Activated T-cell treated with anti-CD3 and anti-CD28 coated beads for 1 hour (primary cell): ENCODE measurements around the gene NDUFV2.
A peak's percentile ranks its signal among the peaks of the same experiment; 100 is the strongest.

ENCODE experiments used
- DNase-seq: peaks from one replicate; pipeline ENCODE4 v3.0.0-alpha.2; 2020; ENCODE audit warnings: low read depth

Gene NDUFV2

DNA sequence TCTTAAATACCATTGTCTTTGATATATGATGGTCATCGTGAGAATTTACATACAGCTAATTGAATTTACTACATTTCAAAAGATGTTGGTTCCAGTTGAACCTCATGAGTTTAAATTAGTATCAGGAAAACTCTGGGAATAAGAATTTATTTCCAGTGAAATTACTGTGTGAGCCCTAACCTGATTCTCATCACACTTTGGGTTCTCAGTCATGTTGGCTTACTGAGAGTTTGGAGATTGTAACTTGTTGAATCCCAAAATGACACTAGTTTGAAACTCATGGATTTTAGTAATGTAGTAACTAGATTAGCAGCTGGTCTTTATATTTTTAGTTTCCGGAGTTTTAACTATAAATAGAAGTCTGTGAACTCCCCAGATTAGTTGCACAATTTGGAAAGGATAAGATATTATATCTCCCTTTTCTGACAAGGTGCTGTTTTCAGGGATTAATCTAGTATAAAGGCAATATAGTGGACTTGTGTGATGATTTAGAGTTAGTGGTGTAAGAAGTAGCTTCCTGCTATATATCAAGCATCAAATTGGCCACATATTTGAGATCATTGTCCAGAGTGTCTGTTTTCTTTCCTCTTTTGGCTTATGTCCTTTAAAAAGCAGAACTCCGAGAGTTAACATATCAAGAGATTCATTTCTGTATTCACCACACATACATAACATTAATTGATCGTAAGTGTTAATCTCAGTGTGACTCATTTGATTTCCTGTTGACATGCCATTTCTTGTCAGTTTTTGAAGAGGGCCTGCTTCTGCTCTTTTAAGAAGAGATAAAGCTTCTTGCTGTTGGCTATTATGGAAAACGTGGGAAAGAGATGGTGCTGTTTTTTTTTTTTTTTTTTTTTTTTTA is 15.7 kb downstream of the NDUFV2 start:
- DNase-seq, result no peak

DNA sequence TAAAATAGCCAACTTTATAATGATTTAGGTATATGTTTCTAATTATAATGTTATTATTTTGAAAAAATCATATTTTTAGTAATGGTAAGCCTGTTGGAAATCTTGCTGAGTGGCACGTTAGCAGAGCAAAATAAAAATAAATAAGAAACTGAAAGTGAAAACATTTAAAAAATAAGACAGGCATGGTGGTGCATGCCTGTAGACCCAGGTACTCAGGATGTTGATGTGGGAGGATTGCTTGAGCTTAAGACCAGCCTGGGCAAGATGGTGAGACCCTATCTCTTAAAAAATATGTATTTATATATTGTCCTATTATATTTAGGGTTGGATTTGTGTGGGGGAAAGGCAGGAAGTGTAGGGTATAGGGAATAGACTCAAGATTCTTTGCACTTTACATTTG is 18.3 kb downstream of the NDUFV2 start:
- no peak for DNase-seq

DNA sequence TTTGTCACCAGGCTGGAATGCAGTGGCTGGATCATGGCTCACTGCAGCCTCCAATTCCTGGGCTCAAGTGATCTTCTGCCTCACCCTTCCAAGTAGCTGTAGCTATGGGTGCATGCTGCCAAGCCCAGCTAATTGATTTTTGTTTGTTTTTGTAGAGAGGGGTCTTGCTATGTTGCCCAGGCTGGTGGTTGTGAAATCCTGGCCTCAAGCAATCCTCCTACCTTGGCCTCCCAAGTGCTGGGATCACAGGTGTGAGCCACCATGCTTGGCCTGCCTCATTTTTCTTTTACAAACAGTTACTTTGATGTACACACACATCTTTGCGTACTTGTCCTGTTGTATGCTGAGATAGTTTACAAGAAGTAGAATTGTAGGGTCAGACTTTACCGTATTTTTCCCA is 21.0 kb downstream of the NDUFV2 start:
- DNase-seq, result no peak

DNA sequence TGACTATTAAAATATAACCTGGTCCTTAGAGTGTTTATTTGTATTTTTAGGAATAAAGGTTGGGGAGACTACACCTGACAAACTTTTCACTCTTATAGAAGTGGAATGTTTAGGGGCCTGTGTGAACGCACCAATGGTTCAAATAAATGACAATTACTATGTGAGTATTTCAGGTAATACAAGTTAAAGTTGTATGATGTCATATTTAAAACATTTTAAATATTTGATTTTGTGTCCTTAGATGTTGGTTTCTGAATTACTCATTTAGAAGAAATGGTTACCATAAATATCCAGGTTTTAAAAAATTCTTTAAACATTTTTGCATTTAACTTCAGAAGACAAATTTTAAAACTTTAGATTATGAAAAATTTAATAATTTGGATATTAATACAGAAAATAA is 22.3 kb downstream of the NDUFV2 start:
- DNase-seq, result no peak

DNA sequence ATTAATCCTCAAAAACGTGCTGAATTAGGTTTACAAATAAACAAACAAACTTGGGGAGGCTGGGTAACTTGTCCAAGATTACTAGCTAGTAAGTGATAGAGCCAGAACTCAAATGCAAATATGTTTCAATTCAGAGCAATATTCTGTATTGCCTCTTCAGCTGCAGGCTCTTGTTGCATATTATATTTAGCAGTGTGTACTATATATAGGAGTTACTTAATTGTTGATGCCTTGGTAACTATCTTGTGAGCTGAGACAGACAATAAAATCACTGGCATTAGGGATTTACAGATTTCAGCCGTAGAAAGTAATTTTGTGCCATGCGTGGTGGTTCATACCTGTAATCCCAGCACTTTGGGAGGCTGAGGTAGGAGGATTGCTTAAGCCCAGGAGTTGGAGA is 23.8 kb downstream of the NDUFV2 start:
- no peak for DNase-seq

DNA sequence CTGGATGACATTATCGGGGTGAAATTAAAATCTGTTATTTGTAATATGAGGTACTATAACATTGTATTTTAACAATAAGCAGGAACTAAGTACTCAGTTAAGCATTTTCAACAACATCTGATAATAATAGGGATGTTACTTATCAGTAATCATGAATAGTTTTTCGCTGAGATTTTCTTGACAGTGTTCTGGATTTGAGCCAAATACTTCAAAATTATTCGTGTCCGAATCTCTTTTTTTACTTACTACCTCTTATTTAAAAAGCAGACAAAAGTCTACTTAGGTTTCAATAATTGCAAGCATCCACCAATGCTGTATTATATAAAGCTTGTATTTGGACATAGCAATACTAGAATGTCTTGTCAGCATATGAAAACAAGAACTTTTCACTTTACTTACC is 27.7 kb downstream of the NDUFV2 start:
- no peak for DNase-seq

DNA sequence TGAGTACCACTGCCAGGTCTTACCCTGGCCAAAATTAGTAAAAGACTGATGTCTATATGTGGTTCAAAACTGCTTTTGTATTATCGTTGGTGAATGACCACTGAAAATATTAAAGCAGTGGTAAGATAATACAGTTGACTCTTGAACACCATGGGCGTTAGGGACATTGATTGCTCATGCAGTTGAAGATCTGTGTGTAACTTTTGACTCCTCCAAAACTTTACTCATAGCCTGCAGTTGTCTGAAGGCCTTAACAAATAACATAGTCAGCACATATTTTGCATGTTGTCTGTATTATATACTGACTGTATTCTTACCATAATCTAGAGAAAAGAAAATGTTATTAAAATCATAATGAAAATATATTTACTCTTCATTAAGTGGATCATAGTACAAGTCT is 28.3 kb downstream of the NDUFV2 start:
- no peak for DNase-seq

DNA sequence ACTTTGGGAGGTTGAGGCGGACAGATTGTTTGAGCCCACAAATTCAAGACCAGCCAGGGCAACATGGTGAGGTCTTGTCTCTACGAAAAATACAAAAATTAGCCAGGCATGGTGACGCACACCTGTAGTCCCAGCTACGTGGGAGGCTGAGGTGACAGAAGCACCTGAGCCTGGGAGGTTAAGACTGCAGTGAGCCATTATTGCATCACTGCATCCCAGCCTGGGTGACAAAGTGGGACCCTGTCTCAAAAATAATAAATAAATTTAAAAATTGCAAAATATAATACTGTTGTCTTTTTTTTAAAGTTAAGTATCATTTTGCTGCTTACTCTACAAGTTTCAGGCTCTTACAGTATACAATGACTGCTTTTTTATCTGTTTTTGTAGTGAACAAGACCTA is 30.1 kb downstream of the NDUFV2 start:
- no peak for DNase-seq

DNA sequence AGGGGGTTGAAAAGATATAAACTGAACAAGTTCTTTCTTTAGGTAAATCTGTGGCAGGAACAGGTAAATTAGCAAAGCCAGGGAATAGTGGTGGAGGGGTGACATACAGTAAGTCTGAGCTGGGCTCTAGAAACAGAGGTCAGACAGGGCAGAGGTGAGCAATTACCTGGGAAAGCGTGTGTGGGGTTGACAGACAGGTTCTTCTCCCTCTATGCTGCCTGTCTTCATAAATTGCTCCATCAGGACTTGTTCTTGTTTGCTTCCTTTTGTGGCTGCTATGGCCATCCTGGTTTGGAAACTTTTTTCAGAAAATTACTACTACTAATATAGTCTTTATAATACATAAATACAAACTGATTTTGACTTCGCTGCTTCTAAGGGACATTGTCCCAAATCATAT is 30.7 kb downstream of the NDUFV2 start:
- DNase-seq, result no peak

DNA sequence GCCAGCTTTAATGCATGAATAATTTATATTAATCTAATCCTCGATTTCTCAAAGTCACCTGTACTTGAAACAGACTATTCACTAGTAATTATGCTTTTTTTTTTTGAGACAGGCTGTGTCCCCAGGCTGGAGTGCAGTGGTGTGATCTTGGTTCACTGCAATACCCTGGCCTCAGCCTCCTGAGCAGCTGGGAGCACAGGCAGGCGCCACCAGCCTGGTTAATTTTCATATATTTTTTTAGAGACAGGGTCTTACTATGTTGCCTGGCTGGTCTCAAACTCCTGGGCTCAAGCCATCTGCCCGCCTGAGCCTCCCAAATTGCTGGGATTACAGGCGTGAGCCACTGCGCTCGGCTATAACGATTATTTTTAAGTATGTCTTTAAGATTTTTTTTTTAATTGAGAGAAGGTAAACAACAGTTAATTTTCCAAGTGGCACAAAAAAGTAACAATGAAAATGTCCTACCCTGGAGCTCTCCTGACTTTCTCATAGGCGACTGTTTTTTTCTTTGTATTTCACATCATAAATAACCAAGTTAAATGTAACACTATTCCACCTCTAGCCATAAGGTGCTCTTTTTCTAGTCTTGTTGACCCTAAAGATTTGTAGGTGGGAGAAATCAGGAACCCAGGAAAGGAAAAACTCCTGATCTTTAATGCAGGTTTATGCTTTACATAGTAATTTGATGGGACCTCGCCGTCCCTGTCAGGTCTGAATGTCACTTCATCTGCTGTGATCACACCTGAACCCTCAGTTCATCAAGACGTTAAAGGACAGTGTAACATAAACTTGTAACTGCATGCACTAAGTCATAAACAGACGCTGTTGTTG is 32.8 kb downstream of the NDUFV2 start:
- DNase-seq, result no peak

DNA sequence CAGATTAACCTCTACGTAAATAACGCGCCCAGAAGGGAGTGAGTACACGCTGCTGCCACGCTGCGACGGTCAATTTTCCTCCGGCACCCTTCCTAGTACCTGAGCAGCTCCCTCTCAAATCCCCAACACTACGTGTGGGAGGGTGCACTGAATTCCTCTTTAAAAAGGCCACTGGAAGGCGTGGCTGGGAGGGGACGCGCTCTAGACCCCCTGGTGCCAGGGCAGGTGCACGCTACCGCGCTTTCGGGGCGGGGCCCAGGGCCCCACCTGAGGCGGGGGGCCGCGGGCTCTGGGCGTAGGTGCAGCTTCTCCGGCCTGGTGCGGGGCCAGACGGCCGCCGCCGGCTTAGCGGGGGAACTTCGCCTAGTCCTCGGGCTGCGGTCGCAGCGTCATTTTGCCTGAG is 33.4 kb downstream of the NDUFV2 start:
- DNase-seq, result no peak

DNA sequence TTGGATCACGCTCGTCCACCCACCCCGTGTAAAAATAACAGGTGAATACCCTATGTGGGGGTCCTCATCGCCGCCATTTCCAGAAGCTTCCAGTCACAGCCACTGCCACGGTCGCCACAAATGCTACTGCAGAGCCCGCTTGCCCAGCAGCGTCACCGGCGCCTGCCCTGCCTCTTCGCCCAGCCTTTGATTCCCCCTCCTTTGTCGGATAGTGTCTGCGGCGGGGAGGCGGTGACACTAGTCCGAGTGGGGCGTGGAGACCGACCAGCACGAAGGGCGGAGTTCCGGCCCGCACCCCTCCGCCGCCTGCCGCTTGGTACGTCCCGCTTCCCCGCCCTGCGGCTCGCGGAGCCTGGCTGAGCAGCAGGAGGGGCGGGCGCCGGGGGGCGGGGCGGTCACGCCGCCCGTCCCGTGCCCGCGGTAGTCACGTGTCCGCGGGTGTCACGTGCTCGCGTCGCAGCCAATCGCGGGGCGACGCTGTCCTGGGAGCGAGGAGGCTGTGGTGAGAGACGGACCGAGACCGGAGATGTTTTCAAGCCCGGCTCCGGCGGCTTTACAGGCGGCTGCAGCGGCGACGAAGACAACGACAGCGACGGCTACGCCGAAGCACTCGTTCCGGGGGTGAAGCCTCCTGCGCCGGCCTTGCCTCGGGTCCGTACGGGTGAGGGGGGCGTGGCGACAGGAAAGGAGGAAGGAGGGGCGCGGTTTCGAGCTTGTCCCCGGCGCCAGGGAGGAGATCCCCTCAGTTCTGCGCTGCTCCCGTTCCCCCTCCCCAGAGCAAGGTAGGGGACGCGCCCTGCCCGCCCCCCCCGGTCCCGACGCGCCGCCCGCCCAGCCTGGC is 34.0 kb downstream of the NDUFV2 start, which contains the start of gene ANKRD12:
TSS of gene ANKRD12 (plus strand) at position 467 of the 841 bp plus-strand sequence. CDS start 45,652 bp downstream, outside the sequence.
- DNase-seq, result peak; percentile 92

DNA sequence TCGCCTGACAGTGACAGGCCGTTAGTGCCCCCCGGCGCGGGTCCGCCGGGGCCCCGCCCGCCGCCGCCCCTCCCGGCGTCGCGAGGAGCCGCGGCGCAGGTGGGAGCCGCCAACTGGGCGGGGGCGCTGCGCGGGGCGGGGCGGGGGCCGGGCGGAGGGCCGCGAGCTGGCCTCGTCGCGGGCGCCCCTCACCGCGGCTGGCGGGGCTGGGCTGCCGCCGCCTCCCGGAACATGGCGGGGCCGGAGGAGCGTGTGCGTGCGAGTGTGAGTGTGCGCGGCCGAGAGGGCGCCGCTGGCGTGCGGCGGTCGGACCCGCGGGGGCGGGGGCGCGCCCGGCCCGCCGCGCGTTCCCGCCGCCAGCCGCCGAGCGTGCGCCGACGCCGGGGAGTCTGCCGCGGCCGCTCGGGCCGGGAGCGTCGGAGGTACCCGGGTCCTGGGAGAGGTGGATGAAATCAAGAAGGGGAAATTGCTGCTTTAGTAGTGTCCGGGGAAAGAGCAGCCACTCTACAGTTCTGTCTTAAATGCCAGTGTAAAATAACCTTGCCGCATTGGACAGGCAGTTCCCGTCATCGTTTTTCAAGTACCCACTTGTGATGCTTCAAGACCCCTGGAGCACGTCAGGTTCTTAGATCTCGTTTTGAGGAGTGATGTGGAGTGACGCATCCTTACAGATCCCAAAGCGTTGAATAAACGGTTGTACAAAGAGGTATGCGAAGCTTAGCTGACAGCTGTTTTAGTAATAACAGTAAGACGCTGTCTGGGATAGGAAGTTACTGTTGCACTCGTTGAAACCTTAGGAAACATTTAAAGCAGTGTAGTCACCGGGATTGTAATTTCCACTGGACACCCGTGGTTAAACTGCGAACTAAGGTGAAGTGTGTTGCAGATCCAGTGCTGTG is 34.9 kb downstream of the NDUFV2 start:
- DNase-seq, result peak; percentile 49

DNA sequence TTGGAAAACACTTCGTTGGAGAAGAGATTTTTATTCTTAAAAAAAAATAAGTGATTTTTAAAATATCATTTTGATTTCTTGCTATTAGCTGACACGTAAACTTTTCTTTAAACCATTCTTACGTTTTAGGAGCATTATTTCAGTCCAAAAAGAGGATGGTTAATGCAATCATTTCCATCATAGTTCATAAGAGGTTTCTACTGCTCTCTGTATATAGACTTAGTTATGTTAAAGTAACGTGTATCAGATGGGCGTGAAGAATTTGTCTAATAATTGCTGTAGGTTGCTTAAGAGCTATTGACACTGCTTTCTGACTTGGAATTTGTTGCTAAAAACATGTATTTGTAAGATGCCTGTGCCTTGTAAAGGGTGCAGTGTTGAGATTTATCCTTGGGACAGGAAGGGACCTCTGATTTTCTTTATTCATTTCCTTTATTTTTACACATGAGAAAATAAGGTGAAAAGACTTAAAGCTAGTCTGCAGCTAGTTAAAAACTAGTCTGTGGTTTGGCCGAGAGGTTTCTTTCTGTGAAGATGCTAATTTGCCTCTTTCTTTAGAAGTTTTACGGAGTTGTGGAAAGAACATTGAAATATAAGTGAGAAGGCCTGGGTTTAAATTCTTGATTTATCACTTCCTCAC is 37.0 kb downstream of the NDUFV2 start:
- no peak for DNase-seq

DNA sequence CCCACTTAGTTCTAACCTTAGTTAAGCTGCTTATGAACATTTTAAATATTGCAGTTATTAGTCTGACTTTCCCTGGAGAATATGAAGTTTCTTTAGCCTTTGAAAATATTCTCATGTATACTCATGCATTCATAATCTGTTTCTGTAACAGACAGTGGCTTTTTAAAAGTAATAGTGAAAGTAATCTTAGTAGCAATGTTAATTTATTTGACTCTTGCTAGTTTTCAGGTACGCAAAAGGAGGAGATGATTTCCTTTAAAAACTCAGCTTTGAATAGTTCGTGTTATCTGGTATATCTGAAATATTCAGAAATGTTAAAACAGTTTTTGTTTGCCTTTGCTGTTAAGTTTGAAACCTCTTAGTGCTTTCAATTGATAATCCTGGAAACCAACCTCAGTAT is 37.9 kb downstream of the NDUFV2 start:
- DNase-seq, result no peak

DNA sequence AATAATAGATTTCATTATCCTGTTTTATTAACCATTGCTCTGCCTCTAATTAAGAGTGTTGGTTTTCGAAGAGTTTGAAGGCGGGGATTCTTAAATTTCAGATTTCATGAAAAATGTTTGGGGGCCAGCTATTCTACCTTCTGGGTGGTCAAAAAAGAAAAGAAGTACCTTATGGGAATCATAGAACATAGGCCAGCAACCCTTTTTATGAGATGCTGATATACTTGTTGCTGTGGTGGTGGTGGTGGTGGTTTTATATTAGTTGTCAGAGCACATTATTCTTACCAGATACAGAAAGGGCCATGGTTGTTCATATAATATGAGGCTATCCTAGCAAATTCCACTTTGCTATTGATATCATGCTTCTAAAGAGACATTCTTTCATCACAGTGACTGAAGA is 38.5 kb downstream of the NDUFV2 start:
- DNase-seq, result no peak

DNA sequence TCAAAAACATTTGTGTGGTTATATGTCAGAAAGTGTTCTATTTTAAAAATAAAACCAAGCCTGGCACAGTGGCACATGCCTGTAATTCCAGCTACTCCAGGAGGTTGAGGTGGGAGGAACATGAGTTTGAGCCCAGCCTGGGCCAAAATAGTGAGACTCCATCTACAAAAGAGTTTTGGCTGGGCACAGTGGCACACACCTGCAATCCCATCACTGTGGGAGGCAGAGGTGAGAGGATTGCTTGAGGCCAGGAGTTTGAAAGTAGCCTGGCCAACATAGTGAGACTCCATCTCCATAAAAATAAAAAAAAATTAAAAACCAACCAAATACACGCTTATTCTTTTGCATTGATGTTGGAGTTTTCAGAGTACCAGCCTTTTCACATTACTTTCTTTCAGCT is 43.7 kb downstream of the NDUFV2 start:
- DNase-seq, result no peak

DNA sequence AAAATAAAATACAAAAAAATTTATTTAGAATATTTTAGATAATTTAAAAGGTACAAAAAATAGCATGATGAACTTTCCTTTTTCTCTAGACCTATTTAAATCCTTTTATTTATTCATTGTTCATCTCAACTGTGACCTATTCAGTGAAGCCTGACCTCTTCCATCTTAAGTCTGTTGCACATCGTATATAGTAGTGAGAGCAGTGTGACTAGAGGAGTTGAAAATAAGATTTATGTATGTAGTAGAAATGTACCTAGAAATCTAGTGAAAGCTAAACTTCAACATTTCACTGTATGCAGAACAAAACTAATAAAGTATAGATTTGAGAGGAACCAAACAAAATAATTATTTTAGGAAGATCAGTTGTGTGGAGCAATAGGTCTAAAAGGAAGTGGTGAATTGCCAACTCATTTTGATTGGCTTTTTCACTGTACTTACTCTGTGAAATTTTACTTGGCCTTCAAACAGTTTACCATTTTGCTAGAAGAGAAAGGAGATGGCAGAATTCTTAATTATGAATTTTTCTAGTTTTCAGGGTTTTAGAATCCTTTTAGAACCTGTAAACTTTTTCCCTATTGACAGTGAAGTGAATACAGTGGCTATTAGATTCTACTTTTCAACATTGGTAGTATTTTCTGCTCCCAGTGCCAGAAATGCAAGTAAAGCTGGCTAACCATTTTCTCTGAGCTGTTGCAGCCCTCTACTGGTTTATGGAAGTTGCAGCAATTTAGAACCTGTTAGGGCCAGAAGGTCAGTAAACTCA is 45.1 kb downstream of the NDUFV2 start:
- no peak for DNase-seq

DNA sequence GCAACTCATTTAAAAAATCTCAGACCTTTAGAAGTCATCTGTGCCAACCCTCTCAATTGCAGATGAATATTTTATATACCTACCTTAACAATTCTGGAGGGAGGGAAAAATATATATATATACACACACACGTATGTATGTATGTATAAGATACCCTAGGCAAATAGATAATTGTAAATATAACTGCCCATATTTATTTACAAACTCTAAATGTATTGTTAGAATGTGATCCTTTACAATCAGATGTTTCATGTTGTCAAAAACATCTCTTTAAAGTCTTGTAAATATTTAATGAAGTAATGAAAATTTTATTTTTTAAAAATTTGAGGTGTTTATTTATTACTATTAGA is 45.7 kb downstream of the NDUFV2 start:
- no peak for DNase-seq

DNA sequence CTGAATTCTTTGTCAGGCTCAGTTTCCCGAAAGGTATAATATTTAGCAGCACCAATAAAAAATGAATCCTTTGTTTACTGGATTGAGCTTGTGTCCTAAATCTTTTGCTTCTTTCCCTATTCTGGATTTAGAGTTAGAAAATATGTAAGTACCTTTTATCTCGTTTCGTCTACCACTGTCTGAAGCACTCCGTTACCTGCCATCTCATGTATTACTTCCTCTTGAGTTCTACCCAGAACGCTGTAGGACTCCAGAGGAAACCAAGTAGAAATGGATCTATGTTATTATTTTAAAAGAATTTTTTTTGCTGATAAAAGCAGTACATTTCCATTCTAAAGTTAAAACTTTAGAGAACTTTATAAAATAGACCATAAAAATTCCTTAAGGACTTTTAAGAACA is 47.6 kb downstream of the NDUFV2 start:
- DNase-seq, result no peak
